IMR-90 (cell line): ENCODE measurements around the gene RIMBP3C. TPM values are rescaled to one million over a fixed set of nuclear protein-coding genes. Genes with fewer than 3 reads are reported as not detected.
"Not testable (repeated sequence)": the region's sequence is repeated elsewhere in the genome, so short reads cannot be mapped to it uniquely, and the experiment has no call there.

Experiments used
- ATAC-seq: fragments of 200-7000 bp; cut with Tn5 transposase; 2 replicates; pipeline ENCODE4 v1.9.1; 2020; ENCODE audit warnings: low read depth, mild to moderate bottlenecking, moderate library complexity
- Bru-seq: library from RNA; stranded (reverse); fragments of 400-500 nt; gene quantifications from one replicate; lab custom pipeline; 2021; lab: Mats Ljungman, UMichigan
- BruChase-seq, 2 experiments: library from RNA; stranded (reverse); fragments of 400-500 nt; gene quantifications; one replicate each; lab custom pipeline; 2021; lab: Mats Ljungman, UMichigan
- BruUV-seq: library from RNA; stranded (reverse); fragments of 400-500 nt; replicated peaks from 2 replicates; lab custom pipeline; 2021; lab: Mats Ljungman, UMichigan
- CTCF ChIA-PET: fragments of 300-600 bp; formaldehyde crosslinking; extraction: SDS; loops from one replicate; lab custom pipeline; 2021; ENCODE audit warnings: antibody characterized with exemption; lab: Yijun Ruan, JAX
- POLR2A ChIA-PET: fragments of 300-600 bp; sonication (Branson Sonifier 250); formaldehyde crosslinking; loops from one replicate; lab custom pipeline; 2022; ENCODE audit warnings: antibody characterized with exemption; ENCODE audit not compliant: unreplicated experiment; lab: Charles Lee
- DNase-seq: peaks from one replicate; pipeline ENCODE4 v3.0.0; 2013
- H2AFZ ChIP-seq: replicated peaks from 2 replicates; pipeline ENCODE3; 2013; ENCODE audit warnings: low read length, mild to moderate bottlenecking; ENCODE audit not compliant: poor library complexity
- H2AK5ac ChIP-seq: 2 replicates; pipeline ENCODE4 v1.6.1; 2013; ENCODE audit warnings: low read depth, low read length, inconsistent platforms
- H2AK9ac ChIP-seq: replicated peaks from 2 replicates; pipeline ENCODE3; 2013; ENCODE audit warnings: mild to moderate bottlenecking, low read depth, low read length, moderate library complexity; ENCODE audit not compliant: poor library complexity
- H2BK120ac ChIP-seq: 2 replicates; pipeline ENCODE4 v1.6.1; 2013; ENCODE audit warnings: low read depth, low read length, inconsistent platforms
- H2BK15ac ChIP-seq: 3 replicates; pipeline ENCODE4 v1.6.1; 2013; ENCODE audit warnings: low read depth, low read length, inconsistent platforms
- H2BK20ac ChIP-seq: 2 replicates; pipeline ENCODE4 v1.6.1; 2013; ENCODE audit warnings: low read depth, mild to moderate bottlenecking, inconsistent platforms, low read length, moderate library complexity
- H2BK5ac ChIP-seq: 2 replicates; pipeline ENCODE4 v1.6.1; 2013; ENCODE audit warnings: mild to moderate bottlenecking, low read depth, low read length, inconsistent platforms; ENCODE audit not compliant: poor library complexity, severe bottlenecking
- H3K14ac ChIP-seq: replicated peaks from 2 replicates; pipeline ENCODE4 v1.6.1; 2013; ENCODE audit warnings: low read depth, low read length, inconsistent platforms
- H3K18ac ChIP-seq: 2 replicates; pipeline ENCODE4 v1.6.1; 2013; ENCODE audit warnings: low read depth, low read length, control low read depth
- H3K23ac ChIP-seq: 2 replicates; pipeline ENCODE4 v1.6.1; 2013; ENCODE audit warnings: low read depth, low read length, inconsistent platforms
- H3K27ac ChIP-seq: 2 replicates; pipeline ENCODE4 v1.5.1; 2013; ENCODE audit warnings: mild to moderate bottlenecking, control low read depth, low read length; ENCODE audit not compliant: insufficient read depth
- H3K27me3 ChIP-seq: 2 replicates; pipeline ENCODE4 v1.6.1; 2013; ENCODE audit warnings: low read length; ENCODE audit not compliant: control insufficient read depth, insufficient read depth
- H3K36me3 ChIP-seq: 2 replicates; pipeline ENCODE4 v1.6.1; 2013; ENCODE audit warnings: low read length, mixed read lengths; ENCODE audit not compliant: control insufficient read depth, insufficient read depth
- H3K4ac ChIP-seq: 2 replicates; pipeline ENCODE4 v1.6.1; 2013; ENCODE audit warnings: low read depth, low read length, inconsistent platforms
- H3K4me1 ChIP-seq: 2 replicates; pipeline ENCODE4 v1.6.1; 2013; ENCODE audit warnings: low read length, mixed read lengths; ENCODE audit not compliant: control insufficient read depth, insufficient read depth
- H3K4me2 ChIP-seq: 2 replicates; pipeline ENCODE4 v1.6.1; 2013; ENCODE audit warnings: low read depth, mild to moderate bottlenecking, control low read depth, low read length, moderate library complexity
- H3K4me3 ChIP-seq: 2 replicates; pipeline ENCODE4 v1.5.1; 2013; ENCODE audit warnings: low read depth, mild to moderate bottlenecking, control low read depth, low read length, moderate library complexity; ENCODE audit not compliant: insufficient read depth
- H3K56ac ChIP-seq: 2 replicates; pipeline ENCODE4 v1.6.1; 2013; ENCODE audit warnings: low read length, inconsistent platforms; ENCODE audit not compliant: insufficient read depth; ENCODE audit errors: extremely low read depth
- H3K79me1 ChIP-seq, 2 experiments: 2 replicates each; pipeline ENCODE4 v1.6.1; 2013; ENCODE audit warnings: low read length in 2 of 2, inconsistent platforms in 1 of 2, low read depth in 1 of 2
- H3K9ac ChIP-seq: 2 replicates; pipeline ENCODE4 v1.6.1; 2013; ENCODE audit warnings: low read depth, low read length, control low read depth
- H3K9me1 ChIP-seq: 2 replicates; pipeline ENCODE4 v1.6.1; 2013; ENCODE audit warnings: low read length, inconsistent platforms; ENCODE audit not compliant: insufficient read depth
- H3K9me3 ChIP-seq: 2 replicates; pipeline ENCODE4 v1.6.1; 2013; ENCODE audit warnings: low read length; ENCODE audit not compliant: control insufficient read depth, insufficient read depth
- H4K20me1 ChIP-seq: 2 replicates; pipeline ENCODE4 v1.6.1; 2013; ENCODE audit warnings: low read length, inconsistent platforms; ENCODE audit not compliant: insufficient read depth
- H4K5ac ChIP-seq: 2 replicates; pipeline ENCODE4 v1.6.1; 2013; ENCODE audit warnings: mild to moderate bottlenecking, low read depth, low read length, control low read depth
- H4K8ac ChIP-seq, 2 experiments: 2 replicates each; pipeline ENCODE4 v1.6.1; 2013; ENCODE audit warnings: low read depth in 2 of 2, low read length in 2 of 2, control low read depth in 1 of 2, inconsistent platforms in 1 of 2
- H4K91ac ChIP-seq: 2 replicates; pipeline ENCODE4 v1.6.1; 2013; ENCODE audit warnings: low read depth, low read length, inconsistent platforms; ENCODE audit not compliant: insufficient read depth
- WGBS, 2 experiments: methylation state at CpG; one replicate each; pipeline versions ENCODE4 v1.1.5 to v1.1.7; 2013; ENCODE audit warnings: missing lambda C conversion rate in 2 of 2; ENCODE audit not compliant: insufficient read length in 1 of 2; ENCODE audit errors: extremely low coverage in 2 of 2; 5-methylcytosine and 5-hydroxymethylcytosine counted together
- dilution Hi-C: fragments of 300-500 bp; cut with HindIII; formaldehyde crosslinking; loops from one replicate; pipeline ENCODE4 v1.14.3; 2018; ENCODE audit warnings: low sequenced_read_pairs; ENCODE audit not compliant: unreplicated experiment
- in situ Hi-C: fragments of 300-500 bp; cut with MboI; formaldehyde crosslinking; loops from 3 replicates; pipeline ENCODE4 v1.14.3; 2019; ENCODE audit warnings: low sequenced_read_pairs, inconsistent platforms, mixed read lengths
- intact Hi-C: fragments of 100-400 bp; cut with micrococcal nuclease; formaldehyde crosslinking; loops from 2 replicates; pipeline ENCODE4 v1.10.0; 2022
- long read RNA-seq: library from polyadenylated mRNA; unstranded; transcript quantifications from one replicate; pipeline ENCODE4 v2.0.0, GENCODE V29; 2021; ENCODE audit not compliant: unreplicated experiment
- polyA plus RNA-seq, 3 experiments: library from polyadenylated mRNA; depleted of rRNA; stranded (reverse); fragments of >200 nt; gene quantifications; 2 replicates each; pipeline ENCODE4 v1.2.3, GENCODE V29; 2012; ENCODE audit warnings: low replicate concordance in 1 of 3
- total RNA-seq: library from RNA; depleted of rRNA; stranded (reverse); fragments of >200 nt; gene quantifications from 2 replicates; pipeline ENCODE4 v1.2.3, GENCODE V29; 2012; rRNA removed

Gene RIMBP3C, protein sequence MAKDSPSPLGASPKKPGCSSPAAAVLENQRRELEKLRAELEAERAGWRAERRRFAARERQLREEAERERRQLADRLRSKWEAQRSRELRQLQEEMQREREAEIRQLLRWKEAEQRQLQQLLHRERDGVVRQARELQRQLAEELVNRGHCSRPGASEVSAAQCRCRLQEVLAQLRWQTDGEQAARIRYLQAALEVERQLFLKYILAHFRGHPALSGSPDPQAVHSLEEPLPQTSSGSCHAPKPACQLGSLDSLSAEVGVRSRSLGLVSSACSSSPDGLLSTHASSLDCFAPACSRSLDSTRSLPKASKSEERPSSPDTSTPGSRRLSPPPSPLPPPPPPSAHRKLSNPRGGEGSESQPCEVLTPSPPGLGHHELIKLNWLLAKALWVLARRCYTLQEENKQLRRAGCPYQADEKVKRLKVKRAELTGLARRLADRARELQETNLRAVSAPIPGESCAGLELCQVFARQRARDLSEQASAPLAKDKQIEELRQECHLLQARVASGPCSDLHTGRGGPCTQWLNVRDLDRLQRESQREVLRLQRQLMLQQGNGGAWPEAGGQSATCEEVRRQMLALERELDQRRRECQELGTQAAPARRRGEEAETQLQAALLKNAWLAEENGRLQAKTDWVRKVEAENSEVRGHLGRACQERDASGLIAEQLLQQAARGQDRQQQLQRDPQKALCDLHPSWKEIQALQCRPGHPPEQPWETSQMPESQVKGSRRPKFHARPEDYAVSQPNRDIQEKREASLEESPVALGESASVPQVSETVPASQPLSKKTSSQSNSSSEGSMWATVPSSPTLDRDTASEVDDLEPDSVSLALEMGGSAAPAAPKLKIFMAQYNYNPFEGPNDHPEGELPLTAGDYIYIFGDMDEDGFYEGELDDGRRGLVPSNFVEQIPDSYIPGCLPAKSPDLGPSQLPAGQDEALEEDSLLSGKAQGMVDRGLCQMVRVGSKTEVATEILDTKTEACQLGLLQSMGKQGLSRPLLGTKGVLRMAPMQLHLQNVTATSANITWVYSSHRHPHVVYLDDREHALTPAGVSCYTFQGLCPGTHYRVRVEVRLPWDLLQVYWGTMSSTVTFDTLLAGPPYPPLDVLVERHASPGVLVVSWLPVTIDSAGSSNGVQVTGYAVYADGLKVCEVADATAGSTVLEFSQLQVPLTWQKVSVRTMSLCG (N-terminal part only)
- total RNA-seq (0.28 and 0.36 TPM in 2 replicates), polyA plus RNA-seq (2012; rRNA removed) (0.05 and 0.10 TPM in 2 replicates), Bru-seq, nascent RNA (not detected), BruChase-seq, experiment 1, labeled RNA remaining after a 6-hour chase (percentile 10 among the genes with signal in this experiment), BruChase-seq, experiment 2, labeled RNA remaining after a 2-hour chase (not detected)
- 0.05 and 0.14 TPM in 2 replicates for polyA plus RNA-seq (2012; cell fraction: cytosol; rRNA removed)
- polyA plus RNA-seq (2012; cell fraction: nucleus; rRNA removed; ENCODE audit: low replicate concordance), result 0.02 and 0.17 TPM in 2 replicates
- long read RNA-seq, result 0 reads

DNA sequence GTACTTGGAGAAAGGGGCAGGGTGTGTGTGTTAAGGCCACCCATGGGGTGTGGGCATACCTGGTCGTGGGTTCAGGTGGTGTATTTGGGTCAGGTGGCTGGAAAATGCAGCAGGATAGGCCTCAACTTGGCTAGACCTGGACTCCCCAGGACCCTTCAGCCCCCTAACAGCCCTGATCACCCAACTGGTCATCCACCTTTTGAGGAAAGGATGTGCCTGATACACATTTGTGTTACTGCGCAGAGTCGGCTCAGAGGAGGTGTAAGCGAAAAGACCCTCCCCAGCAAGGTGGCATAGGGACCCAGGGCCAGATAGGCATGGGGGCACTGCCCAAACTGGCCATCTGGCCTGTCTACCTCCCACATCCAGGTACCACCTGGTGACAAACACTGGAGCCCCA lies at the start of gene RIMBP3C:
RIMBP3C (minus strand) TSS at position 101 of the 400 bp plus-strand sequence. CDS start 485 bp downstream, outside the sequence.
- H3K36me3 ChIP-seq, H2AFZ ChIP-seq, H2BK20ac ChIP-seq, ATAC-seq, H3K4me3 ChIP-seq, DNase-seq, H3K9ac ChIP-seq, H3K56ac ChIP-seq, H4K5ac ChIP-seq, H4K20me1 ChIP-seq, H3K79me1 ChIP-seq, H3K27ac ChIP-seq, in situ Hi-C loops, H3K9me1 ChIP-seq, H3K27me3 ChIP-seq, H2BK15ac ChIP-seq, H3K9me3 ChIP-seq, H2AK5ac ChIP-seq, dilution Hi-C loops, POLR2A ChIA-PET, H2BK120ac ChIP-seq, H3K14ac ChIP-seq, H3K4me1 ChIP-seq, CTCF ChIA-PET, H3K23ac ChIP-seq, intact Hi-C loops, H3K18ac ChIP-seq, H3K4me2 ChIP-seq, H2AK9ac ChIP-seq, H3K4ac ChIP-seq, H4K91ac ChIP-seq, H4K8ac ChIP-seq, H2BK5ac ChIP-seq, BruUV-seq: not testable (repeated sequence)
- no CpG with 5 or more reads among the region's 4 CpGs for WGBS, 2 experiments
